Measurements from ENCODE around the gene TXNDC9. TPM values are rescaled to one million over a fixed set of nuclear protein-coding genes. Genes with fewer than 3 reads are reported as not detected.
"Not testable (repeated sequence)": the region's sequence is repeated elsewhere in the genome, so short reads cannot be mapped to it uniquely, and the experiment has no call there.

The TXNDC9 gene
- total and polyA plus RNA-seq, 2 donors (not counting 1 experiment from before 2014, with no cell fraction given): 11.2 to 21.7 TPM

DNA sequence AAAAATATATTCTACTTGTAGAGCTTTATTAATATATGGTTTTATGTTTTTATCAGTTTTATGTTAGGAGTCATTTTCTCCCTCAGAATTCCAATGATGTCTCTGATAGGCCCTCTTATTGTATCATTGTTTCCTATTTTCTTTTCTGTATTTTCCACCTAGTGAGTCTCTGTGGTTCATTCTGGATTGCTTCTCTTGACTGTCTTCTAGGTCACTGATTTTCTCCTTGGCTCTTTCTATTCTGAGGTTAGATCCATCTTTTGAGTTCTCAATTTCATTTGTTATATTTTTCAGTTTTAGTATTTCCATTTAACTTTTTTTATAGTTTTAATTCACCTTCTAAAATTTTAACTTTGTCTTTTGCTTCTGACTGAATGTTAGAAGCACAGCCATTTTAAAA lies 38.6 kb upstream of the TXNDC9 start:
- no peaks in the 10 kb centered on the region for H3K27me3 Mint-ChIP-seq
- H3K4me3 Mint-ChIP-seq: no peak overlapping the region
- intact Hi-C loops (cut with micrococcal nuclease): no loop called here
- H3K9me3 Mint-ChIP-seq (ENCODE audit: insufficient read depth): no peaks in the 10 kb centered on the region
- peaks cover 23 to 69% of the 10 kb centered on the region in 2 experiments for H3K36me3 ChIP-seq (replicated peaks in 1 of 2; ENCODE audit: control extremely low read depth in 1 of 2, control insufficient read depth in 1 of 2, extremely low read depth in 1 of 2, insufficient read depth in 2 of 2, low read length in 1 of 2)
- H3K79me2 ChIP-seq (ENCODE audit: control insufficient read depth, insufficient read depth, low read length): no peaks in the 10 kb centered on the region
- ChIA-PET POLR2A (no interaction called here), CTCF (no interaction called here)
- H3K9ac ChIP-seq (ENCODE audit: low read length): no peak overlapping the region
- no peak overlapping the region for H2AFZ ChIP-seq (ENCODE audit: insufficient read depth, low read depth, low read length, poor library complexity, severe bottlenecking)
- H3K27me3 ChIP-seq (replicated peaks in 1 of 4; ENCODE audit: control extremely low read depth in 1 of 4, control insufficient read depth in 3 of 4, insufficient read depth in 4 of 4, low read length in 3 of 4): no peaks in the 10 kb centered on the region
- H3K4me1 ChIP-seq (ENCODE audit: control insufficient read depth in 2 of 2, insufficient read depth in 2 of 2, low read length in 2 of 2): no peaks in the 10 kb centered on the region
- H3K9me3 ChIP-seq (ENCODE audit: control extremely low read depth in 1 of 3, control insufficient read depth in 2 of 3, insufficient read depth in 1 of 3, low read length in 2 of 3): peaks cover 0 to 4% (median 0%) of the 10 kb centered on the region in 3 donors
- H3K27ac ChIP-seq (ENCODE audit: low read length in 2 of 2): no peak overlapping the region
- H3K4me3 ChIP-seq (ENCODE audit: control extremely low read depth in 1 of 5, extremely low read depth in 1 of 5, insufficient read depth in 1 of 5, low read depth in 2 of 5, low read length in 4 of 5): no peak overlapping the region
- no peaks in the 10 kb centered on the region for H4K20me1 ChIP-seq (ENCODE audit: control insufficient read depth, insufficient read depth, low read length, poor library complexity, severe bottlenecking)
- ATAC-seq (ENCODE audit: low read depth): no peak
- DNase-seq: no peak
- H3K4me2 ChIP-seq (replicated peaks; ENCODE audit: low read depth, low read length, poor library complexity, severe bottlenecking): no peak overlapping the region
- TF ChIP-seq, protein P1, sequence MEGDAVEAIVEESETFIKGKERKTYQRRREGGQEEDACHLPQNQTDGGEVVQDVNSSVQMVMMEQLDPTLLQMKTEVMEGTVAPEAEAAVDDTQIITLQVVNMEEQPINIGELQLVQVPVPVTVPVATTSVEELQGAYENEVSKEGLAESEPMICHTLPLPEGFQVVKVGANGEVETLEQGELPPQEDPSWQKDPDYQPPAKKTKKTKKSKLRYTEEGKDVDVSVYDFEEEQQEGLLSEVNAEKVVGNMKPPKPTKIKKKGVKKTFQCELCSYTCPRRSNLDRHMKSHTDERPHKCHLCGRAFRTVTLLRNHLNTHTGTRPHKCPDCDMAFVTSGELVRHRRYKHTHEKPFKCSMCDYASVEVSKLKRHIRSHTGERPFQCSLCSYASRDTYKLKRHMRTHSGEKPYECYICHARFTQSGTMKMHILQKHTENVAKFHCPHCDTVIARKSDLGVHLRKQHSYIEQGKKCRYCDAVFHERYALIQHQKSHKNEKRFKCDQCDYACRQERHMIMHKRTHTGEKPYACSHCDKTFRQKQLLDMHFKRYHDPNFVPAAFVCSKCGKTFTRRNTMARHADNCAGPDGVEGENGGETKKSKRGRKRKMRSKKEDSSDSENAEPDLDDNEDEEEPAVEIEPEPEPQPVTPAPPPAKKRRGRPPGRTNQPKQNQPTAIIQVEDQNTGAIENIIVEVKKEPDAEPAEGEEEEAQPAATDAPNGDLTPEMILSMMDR (IDR thresholded peaks at IDR 0.05): no peak
- H3K4me1 Mint-ChIP-seq: no peaks in the 10 kb centered on the region
- no peak overlapping the region for H3K27ac Mint-ChIP-seq

DNA sequence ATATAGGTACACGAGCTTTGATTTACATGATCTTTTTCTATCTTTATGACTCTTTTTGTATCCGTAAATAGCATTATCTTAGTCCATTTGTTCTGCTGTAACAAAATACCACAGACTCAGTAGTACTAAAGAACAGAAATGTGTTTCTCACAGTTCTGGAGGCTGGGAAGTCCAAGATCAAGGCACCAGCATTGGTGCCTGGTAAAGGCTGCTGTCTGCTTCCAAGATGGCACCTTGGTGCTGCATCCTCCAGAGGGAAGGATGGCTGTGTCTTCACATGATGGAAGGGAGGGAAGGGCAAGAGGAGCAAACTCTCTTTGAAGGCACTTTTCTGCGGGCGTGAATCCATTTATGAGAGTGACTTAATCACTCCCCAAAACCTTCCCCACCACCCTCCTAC lies 37.0 kb upstream of the TXNDC9 start:
- no peaks in the 10 kb centered on the region for H3K27me3 Mint-ChIP-seq
- H3K9me3 Mint-ChIP-seq (ENCODE audit: insufficient read depth): no peaks in the 10 kb centered on the region
- no peak overlapping the region for H3K4me3 Mint-ChIP-seq
- intact Hi-C loops (cut with micrococcal nuclease): no loop called here
- no peaks in the 10 kb centered on the region for H3K4me1 ChIP-seq (ENCODE audit: control insufficient read depth in 2 of 2, insufficient read depth in 2 of 2, low read length in 2 of 2)
- DNase-seq: no peak
- H3K79me2 ChIP-seq (ENCODE audit: control insufficient read depth, insufficient read depth, low read length): no peaks in the 10 kb centered on the region
- no peak overlapping the region for H3K27ac ChIP-seq (ENCODE audit: low read length in 2 of 2)
- H3K4me1 Mint-ChIP-seq: no peaks in the 10 kb centered on the region
- CTCF ChIA-PET: interaction anchor here (1.3 kb wide), 1 partner anchor 12 kb away, joined by 3 read pairs; no protein-coding TSS in a partner anchor
- peaks cover 23 to 65% of the 10 kb centered on the region in 2 experiments for H3K36me3 ChIP-seq (replicated peaks in 1 of 2; ENCODE audit: control extremely low read depth in 1 of 2, control insufficient read depth in 1 of 2, extremely low read depth in 1 of 2, insufficient read depth in 2 of 2, low read length in 1 of 2)
- no peak overlapping the region for H2AFZ ChIP-seq (ENCODE audit: insufficient read depth, low read depth, low read length, poor library complexity, severe bottlenecking)
- no peak overlapping the region for H3K4me2 ChIP-seq (replicated peaks; ENCODE audit: low read depth, low read length, poor library complexity, severe bottlenecking)
- TF ChIP-seq, protein P1 (IDR thresholded peaks at IDR 0.05): no peak
- H3K27me3 ChIP-seq (replicated peaks in 1 of 4; ENCODE audit: control extremely low read depth in 1 of 4, control insufficient read depth in 3 of 4, insufficient read depth in 4 of 4, low read length in 3 of 4): no peaks in the 10 kb centered on the region
- no peak for ATAC-seq (ENCODE audit: low read depth)
- no peak overlapping the region for H3K9ac ChIP-seq (ENCODE audit: low read length)
- peaks cover 0 to 4% (median 0%) of the 10 kb centered on the region in 3 donors for H3K9me3 ChIP-seq (ENCODE audit: control extremely low read depth in 1 of 3, control insufficient read depth in 2 of 3, insufficient read depth in 1 of 3, low read length in 2 of 3)
- no peaks in the 10 kb centered on the region for H4K20me1 ChIP-seq (ENCODE audit: control insufficient read depth, insufficient read depth, low read length, poor library complexity, severe bottlenecking)
- no CpG with 5 or more reads among the region's 4 CpGs for WGBS (ENCODE audit: insufficient coverage)
- H3K4me3 ChIP-seq (ENCODE audit: control extremely low read depth in 1 of 5, extremely low read depth in 1 of 5, insufficient read depth in 1 of 5, low read depth in 2 of 5, low read length in 4 of 5): no peak overlapping the region
- no peak overlapping the region for H3K27ac Mint-ChIP-seq
- POLR2A ChIA-PET: no interaction called here

DNA sequence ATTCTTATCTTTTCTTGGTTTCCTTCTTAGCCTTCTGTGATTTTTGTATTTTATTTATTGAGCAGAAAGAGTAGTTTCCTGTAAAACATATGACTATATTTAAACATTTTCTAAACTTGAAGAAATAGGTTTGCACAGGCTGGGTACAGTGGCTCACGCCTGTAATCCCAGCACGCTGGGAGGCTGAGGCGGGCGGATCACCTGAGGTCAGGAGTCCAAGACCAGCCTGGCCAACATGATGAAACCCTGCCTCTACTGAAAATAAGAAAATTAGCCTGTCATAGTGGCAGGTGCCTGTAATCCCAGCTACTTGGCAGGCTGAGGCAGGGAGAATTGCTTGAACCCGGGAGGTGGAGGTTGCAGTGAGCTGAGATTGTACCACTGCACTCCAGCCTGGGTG lies 32.7 kb upstream of the TXNDC9 start:
- H3K9ac ChIP-seq (ENCODE audit: low read length); H3K9me3 Mint-ChIP-seq (ENCODE audit: insufficient read depth); H3K79me2 ChIP-seq (ENCODE audit: control insufficient read depth, insufficient read depth, low read length); H4K20me1 ChIP-seq (ENCODE audit: control insufficient read depth, insufficient read depth, low read length, poor library complexity, severe bottlenecking); H2AFZ ChIP-seq (ENCODE audit: insufficient read depth, low read depth, low read length, poor library complexity, severe bottlenecking); H3K4me1 Mint-ChIP-seq; H3K27me3 Mint-ChIP-seq; POLR2A ChIA-PET; H3K4me3 Mint-ChIP-seq; H3K4me3 ChIP-seq (ENCODE audit: control extremely low read depth in 1 of 5, extremely low read depth in 1 of 5, insufficient read depth in 1 of 5, low read depth in 2 of 5, low read length in 4 of 5); H3K27ac ChIP-seq (ENCODE audit: low read length in 2 of 2); H3K27me3 ChIP-seq (replicated peaks in 1 of 4; ENCODE audit: control extremely low read depth in 1 of 4, control insufficient read depth in 3 of 4, insufficient read depth in 4 of 4, low read length in 3 of 4); H3K9me3 ChIP-seq (ENCODE audit: control extremely low read depth in 1 of 3, control insufficient read depth in 2 of 3, insufficient read depth in 1 of 3, low read length in 2 of 3); H3K27ac Mint-ChIP-seq; ATAC-seq (ENCODE audit: low read depth); CTCF ChIA-PET; DNase-seq; H3K4me2 ChIP-seq (replicated peaks; ENCODE audit: low read depth, low read length, poor library complexity, severe bottlenecking); intact Hi-C loops (cut with micrococcal nuclease); H3K4me1 ChIP-seq (ENCODE audit: control insufficient read depth in 2 of 2, insufficient read depth in 2 of 2, low read length in 2 of 2): not testable (repeated sequence)
- WGBS (ENCODE audit: insufficient coverage): 100% methylated on average over 4 of the region's 5 CpGs
- peaks cover 18 to 74% of the 10 kb centered on the region in 2 experiments for H3K36me3 ChIP-seq (replicated peaks in 1 of 2; ENCODE audit: control extremely low read depth in 1 of 2, control insufficient read depth in 1 of 2, extremely low read depth in 1 of 2, insufficient read depth in 2 of 2, low read length in 1 of 2)
